Karpas-422 (cell line): Measurements from ENCODE around the gene UBE2U. TPM values are rescaled to one million over a fixed set of nuclear protein-coding genes. Genes with fewer than 3 reads are reported as not detected.
"Not testable (repeated sequence)": the region's sequence is repeated elsewhere in the genome, so short reads cannot be mapped to it uniquely, and the experiment has no call there.

Experiments
- DNase-seq: peaks from one replicate; pipeline ENCODE4 v3.0.0-alpha.2; 2015
- H2AFZ ChIP-seq: fragments of 200-600 bp; sonication (generic); 2 replicates; pipeline ENCODE4 v1.6.1; 2014; ENCODE audit warnings: antibody characterized with exemption, low read length, mixed read lengths
- H3K27ac ChIP-seq: fragments of 200-600 bp; sonication (generic); 2 replicates; pipeline ENCODE4 v1.5.1; 2014; ENCODE audit warnings: mild to moderate bottlenecking, low read length, moderate library complexity
- H3K27me3 ChIP-seq: fragments of 200-600 bp; sonication (generic); 2 replicates; pipeline ENCODE4 v1.6.1; 2014; ENCODE audit warnings: low read length, mixed read lengths
- H3K36me3 ChIP-seq: fragments of 200-600 bp; sonication (generic); 2 replicates; pipeline ENCODE4 v1.6.1; 2014; ENCODE audit warnings: low read length, mixed read lengths; ENCODE audit not compliant: insufficient read depth
- H3K4me1 ChIP-seq: fragments of 200-600 bp; sonication (generic); 2 replicates; pipeline ENCODE4 v1.6.1; 2014; ENCODE audit warnings: mild to moderate bottlenecking, low read length, mixed read lengths
- H3K4me2 ChIP-seq: fragments of 200-600 bp; sonication (generic); 2 replicates; pipeline ENCODE4 v1.6.1; 2014; ENCODE audit warnings: low read length, low read depth, mild to moderate bottlenecking; ENCODE audit not compliant: poor library complexity, severe bottlenecking
- H3K4me3 ChIP-seq: fragments of 200-600 bp; sonication (generic); 2 replicates; pipeline ENCODE4 v1.5.1; 2014; ENCODE audit warnings: mild to moderate bottlenecking, antibody characterized with exemption, low read length, mixed read lengths
- H3K79me2 ChIP-seq: fragments of 200-600 bp; sonication (generic); 2 replicates; pipeline ENCODE4 v1.6.1; 2014; ENCODE audit warnings: mild to moderate bottlenecking, low read length, mixed read lengths
- H3K9ac ChIP-seq: fragments of 200-600 bp; sonication (generic); 2 replicates; pipeline ENCODE4 v1.6.0; 2014; ENCODE audit warnings: low read length
- H3K9me2 ChIP-seq: fragments of 200-600 bp; sonication (generic), shearing (Covaris generic); replicated peaks from 2 replicates; pipeline ENCODE4 v1.6.0; 2014; ENCODE audit warnings: mild to moderate bottlenecking, low read length, moderate library complexity; ENCODE audit not compliant: insufficient read depth
- H3K9me3 ChIP-seq: fragments of 300-700, 200-600 bp; sonication (generic); 2 replicates; pipeline ENCODE4 v1.6.1; 2014; ENCODE audit warnings: low read length, mixed read lengths
- H4K20me1 ChIP-seq: fragments of 200-600 bp; sonication (generic); 2 replicates; pipeline ENCODE4 v1.6.1; 2014; ENCODE audit warnings: mild to moderate bottlenecking, antibody characterized with exemption, low read length, low read depth; ENCODE audit not compliant: insufficient read depth
- total RNA-seq: library from RNA; depleted of rRNA; stranded (reverse); fragments of >200 nt; shearing (Covaris generic); gene quantifications from 2 replicates; pipeline ENCODE4 v1.2.3, GENCODE V29; 2014; ENCODE audit warnings: low replicate concordance

Gene UBE2U
- total RNA-seq, 1 experiment from 2014 or later: not detected

DNA sequence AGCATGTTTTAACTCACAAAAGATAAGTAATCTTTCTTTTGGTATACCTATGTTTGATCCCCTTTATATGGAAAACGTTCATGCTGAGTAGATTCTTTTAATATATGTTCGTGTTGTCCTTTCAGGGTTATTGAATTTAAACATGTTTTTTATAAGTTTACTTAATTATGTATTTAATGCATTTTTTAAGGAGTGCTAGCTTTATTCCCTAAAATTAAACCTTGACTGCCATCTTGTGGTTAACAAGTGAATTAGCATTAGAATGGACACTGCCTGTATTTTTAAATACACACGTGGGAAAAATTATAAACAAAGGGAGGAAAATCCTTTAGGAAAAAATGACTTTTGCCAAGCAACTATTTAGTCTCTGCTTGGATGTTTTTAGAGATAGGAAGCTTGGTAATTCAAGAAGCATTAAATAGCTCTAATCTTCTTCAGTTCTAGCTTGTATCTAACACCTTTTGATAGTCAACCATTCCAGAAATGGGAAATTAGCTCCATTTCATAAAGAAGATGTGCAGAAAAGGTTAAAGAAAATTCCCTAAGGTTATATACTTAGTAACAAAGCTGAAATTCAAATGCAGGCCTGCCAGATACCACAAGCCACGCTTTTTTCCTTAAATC is 43.0 kb downstream of the UBE2U start:
- Histone ChIP-seq H3K4me1 (peaks cover 8% of the 10 kb centered on the region; the same call in 1 of the 2 replicates), H2AFZ (no peak overlapping the region), H3K4me3 (no peak overlapping the region), H3K9me2 (no peaks in the 10 kb centered on the region), H4K20me1 (no peaks in the 10 kb centered on the region), H3K4me2 (no peak overlapping the region), H3K79me2 (no peaks in the 10 kb centered on the region), H3K9ac (no peak overlapping the region), H3K27me3 (no peaks in the 10 kb centered on the region), H3K36me3 (no peaks in the 10 kb centered on the region), H3K9me3 (no peaks in the 10 kb centered on the region), H3K27ac (no peak overlapping the region)
- DNase-seq: peak; percentile 71

DNA sequence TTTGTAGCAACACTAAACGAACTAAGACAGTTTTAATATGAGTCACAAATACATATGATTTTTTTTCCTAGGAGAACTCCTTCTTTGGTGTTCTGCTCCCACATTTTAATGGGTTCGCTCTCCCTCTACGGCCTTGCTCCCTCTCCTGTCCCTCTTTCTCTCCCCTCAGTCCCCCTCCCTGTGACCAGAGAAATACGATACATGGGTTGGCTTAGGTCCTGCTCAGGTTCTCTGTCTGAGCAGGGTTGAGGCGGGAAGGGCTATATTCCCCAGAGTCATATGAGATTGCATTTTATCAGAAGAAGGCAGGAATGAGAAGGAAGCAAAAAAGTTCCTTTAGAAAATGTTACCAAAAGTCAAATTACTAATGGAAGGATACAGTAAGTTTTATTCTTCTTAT is 44.6 kb downstream of the UBE2U start:
- Histone ChIP-seq H3K79me2 (no peaks in the 10 kb centered on the region), H3K4me3 (no peak overlapping the region), H3K4me2 (no peak overlapping the region), H3K4me1 (peaks cover 8% of the 10 kb centered on the region; the same call in 1 of the 2 replicates), H3K9ac (no peak overlapping the region), H3K36me3 (no peaks in the 10 kb centered on the region), H3K27ac (no peak overlapping the region), H2AFZ (no peak overlapping the region), H3K27me3 (no peaks in the 10 kb centered on the region), H4K20me1 (no peaks in the 10 kb centered on the region), H3K9me2 (no peaks in the 10 kb centered on the region), H3K9me3 (no peaks in the 10 kb centered on the region)
- no peak for DNase-seq

DNA sequence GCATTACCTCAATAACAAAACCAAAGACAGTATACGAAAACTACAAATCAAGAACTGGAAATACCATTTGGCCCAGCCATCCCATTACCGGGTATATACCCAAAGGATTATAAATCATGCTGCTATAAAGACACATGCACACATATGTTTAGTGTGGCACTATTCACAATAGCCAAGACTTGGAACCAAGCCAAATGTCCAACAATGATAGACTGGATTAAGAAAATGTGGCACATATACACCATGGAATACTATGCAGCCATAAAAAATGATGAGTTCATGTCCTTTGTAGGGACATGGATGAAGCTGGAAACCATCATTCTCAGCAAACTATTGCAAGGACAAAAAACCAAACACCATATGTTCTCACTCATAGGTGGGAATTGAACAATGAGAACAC is 47.0 kb downstream of the UBE2U start:
- H3K4me1 ChIP-seq, H3K27ac ChIP-seq, H2AFZ ChIP-seq, DNase-seq, H3K79me2 ChIP-seq, H3K27me3 ChIP-seq, H3K36me3 ChIP-seq, H3K9ac ChIP-seq, H4K20me1 ChIP-seq, H3K4me2 ChIP-seq, H3K9me3 ChIP-seq, H3K4me3 ChIP-seq, H3K9me2 ChIP-seq: not testable (repeated sequence)

DNA sequence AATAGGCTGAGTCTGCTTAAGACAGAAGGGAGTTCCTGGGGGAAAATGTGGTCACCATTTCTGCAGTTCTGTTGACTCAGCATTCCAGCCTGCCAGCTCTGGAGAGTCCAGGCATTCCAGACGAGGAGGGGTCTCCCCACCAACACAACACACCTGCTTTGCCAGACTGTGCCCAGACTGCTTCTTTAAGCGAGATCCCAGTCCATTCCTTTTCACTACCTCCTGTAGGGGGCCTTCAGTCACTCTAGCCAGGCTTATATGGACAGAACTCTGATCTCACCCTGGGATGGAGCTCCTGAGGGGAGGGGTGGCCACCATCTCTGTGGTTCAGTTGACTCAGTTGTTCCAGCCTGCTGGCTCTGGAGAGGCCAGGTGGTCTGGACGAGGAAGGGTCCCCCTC is 48.5 kb downstream of the UBE2U start:
- no peak overlapping the region for H3K4me3 ChIP-seq
- H3K27ac ChIP-seq: no peak overlapping the region
- H3K4me1 ChIP-seq: no peaks in the 10 kb centered on the region
- no peaks in the 10 kb centered on the region for H3K9me2 ChIP-seq
- no peak overlapping the region for H3K4me2 ChIP-seq
- H3K27me3 ChIP-seq: no peaks in the 10 kb centered on the region
- DNase-seq: no peak
- H3K9me3 ChIP-seq: no peaks in the 10 kb centered on the region
- H2AFZ ChIP-seq: no peak overlapping the region
- H3K79me2 ChIP-seq: no peaks in the 10 kb centered on the region
- no peak overlapping the region for H3K9ac ChIP-seq
- no peaks in the 10 kb centered on the region for H3K36me3 ChIP-seq
- no peaks in the 10 kb centered on the region for H4K20me1 ChIP-seq

DNA sequence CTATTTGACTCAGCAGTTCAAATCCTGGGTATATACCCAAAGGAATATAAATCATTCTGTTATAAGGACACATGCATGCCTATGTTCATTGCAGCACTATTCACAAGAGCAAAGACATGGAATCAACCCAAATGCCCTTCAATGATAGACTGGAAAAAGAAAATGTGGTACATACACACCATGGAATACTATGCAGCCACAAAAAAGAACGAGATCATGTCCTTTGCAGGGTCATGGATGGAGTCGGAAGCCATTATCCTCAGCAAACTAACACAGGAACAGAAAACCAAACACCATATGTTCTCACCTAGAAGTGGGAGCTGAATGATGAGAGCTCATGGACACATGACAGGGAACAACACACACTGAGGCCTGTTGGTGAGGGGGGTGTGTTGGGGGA is 53.8 kb downstream of the UBE2U start:
- DNase-seq, H3K9me2 ChIP-seq, H3K27ac ChIP-seq, H3K36me3 ChIP-seq, H2AFZ ChIP-seq, H3K9me3 ChIP-seq, H3K9ac ChIP-seq, H4K20me1 ChIP-seq, H3K79me2 ChIP-seq, H3K4me3 ChIP-seq, H3K27me3 ChIP-seq, H3K4me1 ChIP-seq, H3K4me2 ChIP-seq: not testable (repeated sequence)

DNA sequence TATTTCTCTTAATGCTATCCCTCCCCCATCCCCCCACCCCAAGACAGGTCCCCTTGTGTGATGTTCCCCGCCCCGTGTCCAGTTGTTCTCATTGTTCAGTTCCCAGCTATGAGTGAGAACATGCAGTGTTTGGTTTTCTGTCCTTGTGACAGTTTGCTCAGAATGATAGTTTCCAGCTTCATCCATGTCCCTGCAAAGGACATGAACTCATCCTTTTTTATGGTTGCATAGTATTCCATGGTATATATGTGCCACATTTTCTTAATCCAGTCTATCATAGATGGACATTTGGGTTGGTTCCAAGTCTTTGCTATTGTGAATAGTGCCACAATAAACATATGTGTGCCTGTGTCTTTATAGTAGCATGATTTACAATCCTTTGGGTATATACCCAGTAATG is 55.0 kb downstream of the UBE2U start:
- not testable (repeated sequence) for H3K4me3 ChIP-seq, H3K9me2 ChIP-seq, DNase-seq, H3K79me2 ChIP-seq, H3K36me3 ChIP-seq, H2AFZ ChIP-seq, H3K4me1 ChIP-seq, H3K4me2 ChIP-seq, H3K27me3 ChIP-seq, H3K27ac ChIP-seq, H4K20me1 ChIP-seq, H3K9me3 ChIP-seq, H3K9ac ChIP-seq

DNA sequence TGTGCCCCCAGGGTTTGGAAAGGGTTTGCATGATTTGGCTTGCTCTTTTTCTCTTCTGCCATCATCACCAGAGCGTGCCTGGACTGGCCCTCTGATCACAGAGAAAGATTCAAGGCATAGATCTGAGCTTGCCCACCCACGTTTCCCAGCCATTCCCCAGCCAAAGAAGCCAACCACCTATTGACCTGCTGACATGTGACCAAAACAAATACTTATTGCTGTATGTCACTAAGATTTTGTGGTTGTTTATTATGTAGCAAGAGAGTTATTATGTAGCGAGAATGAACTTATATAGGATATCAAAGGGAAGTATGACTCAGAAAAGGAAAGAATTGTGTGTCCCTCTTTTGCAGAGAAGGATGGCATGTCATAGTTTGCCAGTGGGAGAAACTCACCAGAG is 59.9 kb downstream of the UBE2U start:
- no peak overlapping the region for H3K27ac ChIP-seq
- no peak overlapping the region for H3K4me2 ChIP-seq
- DNase-seq: no peak
- H2AFZ ChIP-seq: no peak overlapping the region
- H3K4me1 ChIP-seq: no peaks in the 10 kb centered on the region
- H3K9ac ChIP-seq: no peak overlapping the region
- H3K79me2 ChIP-seq: no peaks in the 10 kb centered on the region
- no peaks in the 10 kb centered on the region for H4K20me1 ChIP-seq
- no peaks in the 10 kb centered on the region for H3K9me3 ChIP-seq
- H3K4me3 ChIP-seq: no peak overlapping the region
- no peaks in the 10 kb centered on the region for H3K36me3 ChIP-seq
- no peaks in the 10 kb centered on the region for H3K27me3 ChIP-seq
- H3K9me2 ChIP-seq: no peaks in the 10 kb centered on the region

DNA sequence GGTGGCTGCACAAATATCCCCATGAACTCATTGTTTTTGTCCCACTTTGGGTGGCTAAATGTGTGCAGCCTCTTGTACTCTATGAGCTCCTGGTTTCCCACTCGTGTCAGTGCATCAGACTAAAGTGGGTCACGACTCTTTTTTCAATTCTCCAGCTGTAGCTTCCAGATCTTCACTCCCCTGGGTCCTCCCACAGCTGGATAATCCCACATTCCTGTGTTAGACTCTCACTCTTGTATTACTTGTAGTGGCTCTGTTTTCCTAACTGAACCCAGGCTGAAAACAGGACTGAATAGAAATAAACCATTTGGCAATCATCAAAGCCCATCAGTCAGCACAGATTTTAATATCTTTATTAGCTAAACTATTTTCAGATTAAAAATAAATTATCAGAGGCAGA is 60.4 kb downstream of the UBE2U start:
- Histone ChIP-seq H4K20me1 (no peaks in the 10 kb centered on the region), H3K9ac (no peak overlapping the region), H3K9me3 (no peaks in the 10 kb centered on the region), H3K4me2 (no peak overlapping the region), H2AFZ (no peak overlapping the region), H3K36me3 (no peaks in the 10 kb centered on the region), H3K27ac (no peak overlapping the region), H3K4me1 (no peaks in the 10 kb centered on the region), H3K79me2 (no peaks in the 10 kb centered on the region), H3K27me3 (no peaks in the 10 kb centered on the region), H3K4me3 (no peak overlapping the region), H3K9me2 (no peaks in the 10 kb centered on the region)
- DNase-seq: no peak

DNA sequence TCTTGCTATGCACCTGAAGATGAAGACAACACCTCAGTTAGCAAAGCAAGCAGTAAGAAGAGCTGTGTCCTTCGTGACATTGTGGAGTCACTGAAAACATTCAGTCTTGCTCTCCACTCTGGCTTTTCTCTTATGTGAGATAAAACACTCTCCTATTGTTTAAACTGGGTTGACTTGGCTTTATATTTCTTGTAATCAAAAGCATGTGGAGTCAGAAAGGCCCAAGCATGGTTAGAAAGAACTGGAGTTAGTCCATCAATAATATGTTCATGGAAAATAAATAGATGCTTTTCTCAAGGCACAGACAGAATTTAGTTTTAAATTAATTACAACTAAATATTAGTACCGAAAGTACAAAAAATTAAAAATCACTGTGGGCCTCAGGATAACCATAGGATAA is 61.7 kb downstream of the UBE2U start:
- Histone ChIP-seq H3K27me3 (no peaks in the 10 kb centered on the region), H3K9ac (no peak overlapping the region), H3K36me3 (no peaks in the 10 kb centered on the region), H3K9me2 (no peaks in the 10 kb centered on the region), H3K4me3 (no peak overlapping the region), H4K20me1 (no peaks in the 10 kb centered on the region), H3K79me2 (no peaks in the 10 kb centered on the region), H3K9me3 (no peaks in the 10 kb centered on the region), H3K27ac (no peak overlapping the region), H3K4me1 (no peaks in the 10 kb centered on the region), H2AFZ (no peak overlapping the region), H3K4me2 (no peak overlapping the region)
- no peak for DNase-seq
